GM23338 (cell line): ENCODE results near the gene RSPH3. TPM values are rescaled to one million over a fixed set of nuclear protein-coding genes. Genes with fewer than 3 reads are reported as not detected.

Source experiments
- ATAC-seq: fragments of 200-7000 bp; cut with Tn5 transposase; 3 replicates; pipeline ENCODE4 v1.9.1; 2020
- DNase-seq: peaks from one replicate; pipeline ENCODE4 v3.0.0-alpha.2; 2015; ENCODE audit warnings: low spot score
- H2AFZ ChIP-seq: fragments of 200-600 bp; sonication (generic); 2 replicates; pipeline ENCODE4 v1.8.0; 2016; ENCODE audit warnings: antibody characterized with exemption, mild to moderate bottlenecking, moderate library complexity
- H3F3A ChIP-seq: fragments of 200-600 bp; sonication (generic); replicated peaks from 2 replicates; pipeline ENCODE4 v1.8.0; 2017; ENCODE audit warnings: antibody characterized with exemption, mixed run types, low read depth
- H3K27ac ChIP-seq: fragments of 200-600 bp; sonication (generic); 2 replicates; pipeline ENCODE4 v1.6.1; 2016; ENCODE audit warnings: low read depth
- H3K27me3 ChIP-seq: fragments of 200-600 bp; sonication (generic); 2 replicates; pipeline ENCODE4 v1.8.0; 2016; ENCODE audit warnings: mild to moderate bottlenecking, mixed run types, moderate library complexity; ENCODE audit not compliant: insufficient read depth
- H3K36me3 ChIP-seq: fragments of 200-600 bp; sonication (generic); 2 replicates; pipeline ENCODE4 v1.8.0; 2016; ENCODE audit warnings: mild to moderate bottlenecking; ENCODE audit not compliant: insufficient read depth
- H3K4me1 ChIP-seq: fragments of 200-600 bp; sonication (generic); 2 replicates; pipeline ENCODE4 v1.8.0; 2016; ENCODE audit warnings: mild to moderate bottlenecking, moderate library complexity; ENCODE audit not compliant: insufficient read depth
- H3K4me2 ChIP-seq: fragments of 200-600 bp; sonication (generic); 2 replicates; pipeline ENCODE4 v1.7.1; 2017; ENCODE audit warnings: mixed run types
- H3K4me3 ChIP-seq: fragments of 200-600 bp; sonication (generic); 2 replicates; pipeline ENCODE4 v1.6.1; 2016; ENCODE audit warnings: mixed run types
- H3K79me2 ChIP-seq: fragments of 200-600 bp; sonication (generic); replicated peaks from 2 replicates; pipeline ENCODE4 v1.8.0; 2017; ENCODE audit warnings: mild to moderate bottlenecking; ENCODE audit not compliant: insufficient read depth
- H3K9me2 ChIP-seq: fragments of 200-600 bp; sonication (generic); 2 replicates; pipeline ENCODE4 v1.8.0; 2017; ENCODE audit not compliant: insufficient read depth
- H4K20me1 ChIP-seq: fragments of 200-600 bp; sonication (generic); replicated peaks from 2 replicates; pipeline ENCODE4 v1.8.0; 2017; ENCODE audit warnings: mild to moderate bottlenecking; ENCODE audit not compliant: insufficient read depth
- H3K27ac Mint-ChIP-seq: 2 replicates; pipeline ENCODE4 v1.8.0; 2020; ENCODE audit warnings: inconsistent platforms, mild to moderate bottlenecking, moderate library complexity, mixed read lengths
- H3K27me3 Mint-ChIP-seq: 3 replicates; pipeline ENCODE4 v1.8.0; 2022; ENCODE audit warnings: low read depth, mild to moderate bottlenecking, moderate library complexity, mixed read lengths, inconsistent platforms; ENCODE audit not compliant: insufficient read depth, poor library complexity
- H3K36me3 Mint-ChIP-seq: 3 replicates; pipeline ENCODE4 v1.8.0; 2021; ENCODE audit warnings: low read depth, mild to moderate bottlenecking, inconsistent platforms, moderate library complexity, mixed read lengths
- H3K4me1 Mint-ChIP-seq: 3 replicates; pipeline ENCODE4 v1.8.0; 2020; ENCODE audit warnings: mild to moderate bottlenecking, inconsistent platforms, mixed read lengths
- H3K4me3 Mint-ChIP-seq: 3 replicates; pipeline ENCODE4 v1.8.0; 2021; ENCODE audit warnings: moderate library complexity, mild to moderate bottlenecking, inconsistent platforms, mixed read lengths
- H3K9me3 Mint-ChIP-seq: 3 replicates; pipeline ENCODE4 v1.8.0; 2020; ENCODE audit warnings: moderate library complexity, mild to moderate bottlenecking, inconsistent platforms, mixed read lengths
- CREB1 ChIP-seq: fragments of 250-450 bp; sonication (Bioruptor Pico); IDR thresholded peaks from 2 replicates; pipeline ENCODE4 v1.5.0; 2020; ENCODE audit warnings: low read depth, mild to moderate bottlenecking, moderate library complexity
- CTCF ChIP-seq, 2 experiments: fragments of 200-600 bp in 1 of 2; sonication (generic) in 1 of 2; conservative IDR thresholded peaks; 2 replicates each; pipeline versions ENCODE4 v1.5.1 to v1.6.1; 2016 to 2017; ENCODE audit warnings: antibody characterized with exemption in 2 of 2, low read depth in 2 of 2, mild to moderate bottlenecking in 2 of 2, moderate library complexity in 1 of 2
- ETS1 ChIP-seq: IDR thresholded peaks from 2 replicates; pipeline ENCODE4 v1.6.1; 2016; ENCODE audit warnings: antibody characterized with exemption
- JUNB ChIP-seq: IDR thresholded peaks from one replicate; pipeline ENCODE4 v1.6.1; 2016; ENCODE audit warnings: antibody characterized with exemption; ENCODE audit not compliant: unreplicated experiment
- REST ChIP-seq: IDR thresholded peaks from one replicate; pipeline ENCODE4 v1.6.1; 2018; ENCODE audit warnings: antibody characterized with exemption; ENCODE audit not compliant: unreplicated experiment
- ZNF114 ChIP-seq: fragments of 250-450 bp; sonication (Bioruptor Pico); IDR thresholded peaks from 2 replicates; pipeline ENCODE4 v1.5.0; 2020; ENCODE audit warnings: mild to moderate bottlenecking, moderate library complexity
- ZNF331 ChIP-seq: fragments of 250-450 bp; sonication (Bioruptor Pico); IDR thresholded peaks from 2 replicates; pipeline ENCODE4 v1.5.0; 2020; ENCODE audit warnings: low read depth, mild to moderate bottlenecking, moderate library complexity
- polyA plus RNA-seq: library from polyadenylated mRNA; unstranded; fragments of >200 nt; fragmentation: Nextera tagmentation; extraction: Ambion mirVana; gene quantifications from 2 replicates; pipeline ENCODE4 v1.2.1, GENCODE V29; 2016
- total RNA-seq: library from RNA; depleted of rRNA; stranded (reverse); fragments of >200 nt; shearing (Covaris generic); gene quantifications from 2 replicates; pipeline ENCODE4 v1.2.3, GENCODE V29; 2014

The RSPH3 gene
- total and polyA plus RNA-seq, 2 experiments from 2014 or later: 1.7 to 3.9 TPM

DNA sequence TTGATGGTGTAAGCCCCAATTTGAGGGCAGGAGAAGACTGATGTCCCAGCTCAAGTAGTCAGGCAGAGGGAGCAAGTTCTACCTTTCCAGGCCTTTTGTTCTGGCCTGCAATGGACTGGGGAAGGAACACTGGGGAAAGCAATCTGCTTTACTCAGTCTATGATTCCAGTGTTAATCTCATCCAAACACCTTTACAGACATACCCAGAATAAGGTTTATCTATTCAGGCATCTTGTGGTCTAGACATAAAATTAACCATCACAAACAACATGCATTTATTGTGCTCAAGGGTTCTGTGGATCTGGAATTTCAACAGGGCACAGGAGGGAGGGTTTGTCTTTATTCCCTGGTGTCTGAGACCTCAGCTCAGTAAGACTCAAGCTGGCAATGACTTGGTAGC, 14.4 kb upstream of the RSPH3 start:
- DNase-seq (no peak), ATAC-seq (no peak)
- Histone ChIP-seq H3K36me3 (no peaks in the 10 kb centered on the region), H3K79me2 (no peaks in the 10 kb centered on the region), H3K4me2 (no peak overlapping the region), H3K27me3 (no peaks in the 10 kb centered on the region), H2AFZ (no peak overlapping the region), H3K9me2 (no peaks in the 10 kb centered on the region), H3K27ac (no peak overlapping the region), H3F3A (no peaks in the 10 kb centered on the region), H4K20me1 (no peaks in the 10 kb centered on the region), H3K4me3 (no peak overlapping the region), H3K4me1 (no peaks in the 10 kb centered on the region)
- Mint-ChIP-seq H3K9me3 (no peaks in the 10 kb centered on the region), H3K4me1 (no peaks in the 10 kb centered on the region), H3K27me3 (no peaks in the 10 kb centered on the region), H3K36me3 (no peaks in the 10 kb centered on the region), H3K27ac (no peak overlapping the region), H3K4me3 (no peak overlapping the region)
- no peak for TF ChIP-seq CTCF (conservative IDR thresholded peaks at IDR 0.05; ENCODE audit: low read depth in 2 of 2)
- TF ChIP-seq JUNB: no peak

DNA sequence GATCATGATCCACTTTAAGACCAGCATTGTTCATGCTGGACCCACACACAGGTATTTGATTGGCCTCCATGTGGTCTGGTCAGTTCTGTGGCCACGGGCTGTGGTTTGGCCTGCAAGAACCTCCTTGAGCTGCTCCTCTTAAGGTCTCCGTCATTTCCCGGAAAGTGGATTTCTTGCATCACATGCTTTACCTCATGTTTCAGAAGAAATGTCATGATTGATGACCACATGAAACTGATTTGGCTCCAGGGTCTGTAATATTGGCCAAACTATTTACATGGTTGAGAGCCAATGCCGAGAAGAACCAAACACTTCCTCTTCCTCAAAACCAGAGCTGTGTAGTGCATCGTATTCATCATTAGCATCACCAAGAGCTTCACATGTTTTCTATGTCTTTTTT, 13.2 kb upstream of the RSPH3 start:
- Histone ChIP-seq H3K27me3 (no peaks in the 10 kb centered on the region), H4K20me1 (no peaks in the 10 kb centered on the region; the same call in 1 of the 2 replicates), H3K36me3 (no peaks in the 10 kb centered on the region), H2AFZ (no peak overlapping the region), H3K9me2 (no peaks in the 10 kb centered on the region), H3K79me2 (no peaks in the 10 kb centered on the region), H3K4me2 (no peak overlapping the region), H3K4me3 (no peak overlapping the region), H3K4me1 (no peaks in the 10 kb centered on the region), H3F3A (no peaks in the 10 kb centered on the region), H3K27ac (no peak overlapping the region)
- DNase-seq (no peak), ATAC-seq (no peak)
- Mint-ChIP-seq H3K27ac (no peak overlapping the region), H3K27me3 (no peaks in the 10 kb centered on the region), H3K36me3 (no peaks in the 10 kb centered on the region), H3K4me3 (no peak overlapping the region), H3K9me3 (no peaks in the 10 kb centered on the region), H3K4me1 (no peaks in the 10 kb centered on the region)
- TF ChIP-seq REST: no peak
- TF ChIP-seq CTCF (conservative IDR thresholded peaks at IDR 0.05; ENCODE audit: low read depth in 2 of 2): no peak
- TF ChIP-seq ZNF331 (CRISPR knock-in tag): no peak
- no peak for TF ChIP-seq ETS1
- TF ChIP-seq ZNF114 (CRISPR knock-in tag): no peak
- TF ChIP-seq CREB1 (CRISPR knock-in tag): no peak
